Breast epithelium (tissue), 3 donors: Measurements from ENCODE around the gene DDX19B.

ENCODE experiments used
- POLR2A ChIP-seq: fragments of 450-650 bp; IDR thresholded peaks from one replicate; pipeline ENCODE4 v1.6.1; 2016; ENCODE audit warnings: antibody characterized with exemption, mild to moderate bottlenecking, moderate library complexity
- POLR2AphosphoS5 ChIP-seq, 3 donors: sonication (generic); formaldehyde crosslinking; IDR thresholded peaks; one replicate each; pipeline ENCODE4 v1.6.1; 2017; ENCODE audit warnings: antibody characterized with exemption in 3 of 3
- TF ChIP-seq, protein P1 (sequence below), 3 donors: fragments of 450-650 bp; IDR thresholded peaks; one replicate each; pipeline ENCODE4 v1.5.1; 2016 to 2017; ENCODE audit warnings: antibody characterized with exemption in 3 of 3, mild to moderate bottlenecking in 3 of 3, moderate library complexity in 3 of 3

DNA sequence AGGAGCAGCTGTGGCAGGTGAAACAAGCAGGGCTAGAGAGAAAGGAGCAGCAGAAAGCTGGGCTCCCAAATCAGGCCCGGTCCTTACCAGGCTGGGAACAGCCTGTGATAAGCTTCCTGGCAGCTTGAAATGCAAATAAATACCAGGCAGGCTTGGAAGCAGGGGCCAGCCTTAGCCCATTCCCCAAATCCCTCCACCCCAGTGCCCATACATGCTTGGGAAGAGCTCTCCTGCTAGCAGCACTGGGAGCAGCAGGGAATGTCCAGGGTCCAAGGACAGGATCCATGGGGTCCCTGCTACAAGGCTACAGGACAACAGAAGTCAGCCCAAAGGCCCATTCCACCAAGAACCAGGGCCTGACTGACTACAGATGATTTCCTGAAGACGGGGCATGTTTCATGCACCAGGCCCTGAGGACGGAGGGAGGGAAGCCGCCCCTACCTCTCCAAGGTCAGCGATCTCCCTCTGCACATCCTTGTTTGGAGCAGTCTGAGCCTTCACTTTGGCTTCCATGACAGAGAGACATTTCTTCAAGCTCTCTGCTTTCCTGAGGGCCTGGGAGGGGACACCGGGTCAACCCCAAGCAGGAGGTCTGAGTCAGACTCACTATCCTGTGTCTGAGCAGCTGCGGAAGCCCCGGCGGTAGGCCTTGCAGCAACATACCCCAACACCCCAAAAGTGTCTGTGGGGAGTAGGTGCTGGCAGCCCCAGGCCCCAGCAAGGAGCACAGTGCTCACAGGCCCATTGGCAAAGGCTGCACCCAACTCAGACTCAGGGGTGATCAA is 44.6 kb upstream of the DDX19B start:
- TF ChIP-seq POLR2AphosphoS5 (IDR thresholded peaks at IDR 0.05) (no peak), POLR2A (no peak)
- TF ChIP-seq, protein P1, sequence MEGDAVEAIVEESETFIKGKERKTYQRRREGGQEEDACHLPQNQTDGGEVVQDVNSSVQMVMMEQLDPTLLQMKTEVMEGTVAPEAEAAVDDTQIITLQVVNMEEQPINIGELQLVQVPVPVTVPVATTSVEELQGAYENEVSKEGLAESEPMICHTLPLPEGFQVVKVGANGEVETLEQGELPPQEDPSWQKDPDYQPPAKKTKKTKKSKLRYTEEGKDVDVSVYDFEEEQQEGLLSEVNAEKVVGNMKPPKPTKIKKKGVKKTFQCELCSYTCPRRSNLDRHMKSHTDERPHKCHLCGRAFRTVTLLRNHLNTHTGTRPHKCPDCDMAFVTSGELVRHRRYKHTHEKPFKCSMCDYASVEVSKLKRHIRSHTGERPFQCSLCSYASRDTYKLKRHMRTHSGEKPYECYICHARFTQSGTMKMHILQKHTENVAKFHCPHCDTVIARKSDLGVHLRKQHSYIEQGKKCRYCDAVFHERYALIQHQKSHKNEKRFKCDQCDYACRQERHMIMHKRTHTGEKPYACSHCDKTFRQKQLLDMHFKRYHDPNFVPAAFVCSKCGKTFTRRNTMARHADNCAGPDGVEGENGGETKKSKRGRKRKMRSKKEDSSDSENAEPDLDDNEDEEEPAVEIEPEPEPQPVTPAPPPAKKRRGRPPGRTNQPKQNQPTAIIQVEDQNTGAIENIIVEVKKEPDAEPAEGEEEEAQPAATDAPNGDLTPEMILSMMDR (IDR thresholded peaks at IDR 0.05), result no peak
